Mesendoderm (in vitro differentiated cells): ENCODE results near the gene ZFC3H1.
"Not testable (repeated sequence)": the region's sequence is repeated elsewhere in the genome, so short reads cannot be mapped to it uniquely, and the experiment has no call there.

ENCODE experiments used
- DNase-seq: peaks from one replicate; pipeline ENCODE4 v3.0.0; 2013
- H2AK5ac ChIP-seq: 2 replicates; pipeline ENCODE4 v1.6.1; 2013; ENCODE audit warnings: low read length, inconsistent platforms
- H2BK120ac ChIP-seq: 2 replicates; pipeline ENCODE4 v1.6.1; 2013; ENCODE audit warnings: low read depth, mild to moderate bottlenecking, low read length, moderate library complexity, mixed read lengths
- H2BK15ac ChIP-seq: replicated peaks from 2 replicates; pipeline ENCODE4 v1.6.1; 2013; ENCODE audit warnings: low read depth, mild to moderate bottlenecking, moderate library complexity
- H2BK5ac ChIP-seq: 2 replicates; pipeline ENCODE4 v1.6.1; 2013; ENCODE audit warnings: low read length, inconsistent platforms
- H3K18ac ChIP-seq: 2 replicates; pipeline ENCODE4 v1.6.1; 2013; ENCODE audit warnings: mild to moderate bottlenecking, low read length, mixed read lengths
- H3K23ac ChIP-seq: one replicate; pipeline ENCODE4 v1.6.1; 2013; ENCODE audit warnings: low read length
- H3K27ac ChIP-seq: 2 replicates; pipeline ENCODE4 v1.5.1; 2013; ENCODE audit warnings: low read depth, mild to moderate bottlenecking, inconsistent platforms, low read length, moderate library complexity
- H3K27me3 ChIP-seq: 2 replicates; pipeline ENCODE4 v1.6.1; 2013; ENCODE audit warnings: low read length, control low read depth, mild to moderate bottlenecking, inconsistent platforms; ENCODE audit not compliant: insufficient read depth, poor library complexity
- H3K36me3 ChIP-seq: 2 replicates; pipeline ENCODE4 v1.6.1; 2013; ENCODE audit warnings: low read length, inconsistent platforms; ENCODE audit not compliant: control insufficient read depth, insufficient read depth
- H3K4ac ChIP-seq: one replicate; pipeline ENCODE4 v1.6.1; 2013; ENCODE audit warnings: low read depth, mild to moderate bottlenecking, low read length, moderate library complexity
- H3K4me1 ChIP-seq: 2 replicates; pipeline ENCODE4 v1.6.1; 2013; ENCODE audit warnings: low read depth, low read length, inconsistent platforms; ENCODE audit not compliant: control insufficient read depth
- H3K4me2 ChIP-seq: 2 replicates; pipeline ENCODE4 v1.6.1; 2013; ENCODE audit warnings: low read length
- H3K4me3 ChIP-seq: 2 replicates; pipeline ENCODE4 v1.5.1; 2013; ENCODE audit warnings: mild to moderate bottlenecking, low read length
- H3K56ac ChIP-seq: one replicate; pipeline ENCODE4 v1.6.1; 2013; ENCODE audit warnings: low read length
- H3K79me1 ChIP-seq: 2 replicates; pipeline ENCODE4 v1.6.1; 2013; ENCODE audit warnings: low read length, inconsistent platforms
- H3K79me2 ChIP-seq: 2 replicates; pipeline ENCODE4 v1.6.1; 2013; ENCODE audit warnings: mild to moderate bottlenecking, low read length; ENCODE audit not compliant: control insufficient read depth, insufficient read depth
- H3K9ac ChIP-seq: 2 replicates; pipeline ENCODE4 v1.6.1; 2013; ENCODE audit warnings: low read length, inconsistent platforms
- H4K5ac ChIP-seq: one replicate; pipeline ENCODE4 v1.6.1; 2013; ENCODE audit warnings: low read length
- H4K8ac ChIP-seq: one replicate; pipeline ENCODE4 v1.6.1; 2013; ENCODE audit warnings: low read depth, mild to moderate bottlenecking, control low read depth, low read length, moderate library complexity
- WGBS: extraction: QIAGEN DNeasy Blood & Tissue Kit; methylation state at CpG from one replicate; pipeline ENCODE4 v1.1.7; 2013; ENCODE audit warnings: low lambda C conversion rate, missing lambda C conversion rate; ENCODE audit not compliant: insufficient coverage; ENCODE audit errors: extremely low coverage; 5-methylcytosine and 5-hydroxymethylcytosine counted together

Gene ZFC3H1

DNA sequence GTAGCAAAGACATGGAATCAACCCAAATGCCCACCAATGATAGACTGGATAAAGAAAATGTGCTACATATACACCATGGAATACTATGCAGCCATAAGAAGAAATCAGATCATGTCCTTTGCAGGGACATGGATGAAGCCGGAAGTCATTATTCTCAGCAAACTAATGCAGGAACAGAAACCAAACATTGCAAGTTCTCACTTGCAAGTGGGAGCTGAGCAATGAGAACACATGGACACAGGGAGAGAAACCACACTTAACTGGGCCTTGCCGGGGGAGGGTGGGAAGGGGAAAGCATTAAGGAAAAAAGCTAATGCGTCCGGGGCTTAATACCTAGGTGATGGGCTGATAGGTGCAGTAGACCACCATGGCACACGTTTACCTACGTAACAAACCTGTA, 93.8 kb downstream of the ZFC3H1 start:
- H2AK5ac ChIP-seq, H4K5ac ChIP-seq, H2BK15ac ChIP-seq, DNase-seq, H3K4me1 ChIP-seq, H3K9ac ChIP-seq, H3K4me2 ChIP-seq, H3K23ac ChIP-seq, H3K18ac ChIP-seq, H3K27ac ChIP-seq, H3K4me3 ChIP-seq, H3K56ac ChIP-seq, H3K27me3 ChIP-seq, H2BK5ac ChIP-seq, H4K8ac ChIP-seq, H3K4ac ChIP-seq, H3K79me2 ChIP-seq, H3K36me3 ChIP-seq, H3K79me1 ChIP-seq, H2BK120ac ChIP-seq: not testable (repeated sequence)
- no CpG with 5 or more reads among the region's 6 CpGs for WGBS

DNA sequence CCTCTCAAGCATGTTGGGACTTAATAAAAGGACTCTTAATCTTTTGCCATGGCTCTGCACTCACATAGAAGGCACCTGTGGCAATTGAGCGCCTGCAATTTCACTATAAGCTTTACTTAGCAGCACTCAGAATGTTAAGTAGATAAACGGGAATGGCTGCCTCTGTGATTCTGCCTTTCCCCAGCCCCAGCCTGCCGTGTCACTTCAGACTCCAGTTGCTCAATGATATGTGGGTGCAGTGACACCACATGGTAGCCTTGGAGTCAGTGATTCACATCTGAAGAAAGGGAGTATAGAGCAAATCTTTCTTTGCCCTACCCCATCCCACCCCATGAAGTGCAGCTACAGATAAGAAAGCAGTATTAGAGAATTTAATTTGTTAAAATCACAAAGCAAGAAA, 96.1 kb downstream of the ZFC3H1 start:
- no peaks in the 10 kb centered on the region for H3K36me3 ChIP-seq
- no peak overlapping the region for H2BK15ac ChIP-seq
- no peak for DNase-seq
- H2BK120ac ChIP-seq: no peak overlapping the region
- H3K4me2 ChIP-seq: no peak overlapping the region
- H2BK5ac ChIP-seq: no peak overlapping the region
- no peaks in the 10 kb centered on the region for H3K27me3 ChIP-seq
- no peak overlapping the region for H3K18ac ChIP-seq
- H3K4me1 ChIP-seq: no peaks in the 10 kb centered on the region
- no peaks in the 10 kb centered on the region for H3K79me1 ChIP-seq
- H3K23ac ChIP-seq: no peak overlapping the region
- no peak overlapping the region for H3K9ac ChIP-seq
- WGBS: no CpG with 5 or more reads among the region's 3 CpGs
- no peak overlapping the region for H3K56ac ChIP-seq
- H3K79me2 ChIP-seq: no peaks in the 10 kb centered on the region
- no peak overlapping the region for H3K27ac ChIP-seq
- H3K4me3 ChIP-seq: no peak overlapping the region
- H4K5ac ChIP-seq: no peak overlapping the region
- H2AK5ac ChIP-seq: no peak overlapping the region
- H3K4ac ChIP-seq: no peak overlapping the region
- no peak overlapping the region for H4K8ac ChIP-seq

DNA sequence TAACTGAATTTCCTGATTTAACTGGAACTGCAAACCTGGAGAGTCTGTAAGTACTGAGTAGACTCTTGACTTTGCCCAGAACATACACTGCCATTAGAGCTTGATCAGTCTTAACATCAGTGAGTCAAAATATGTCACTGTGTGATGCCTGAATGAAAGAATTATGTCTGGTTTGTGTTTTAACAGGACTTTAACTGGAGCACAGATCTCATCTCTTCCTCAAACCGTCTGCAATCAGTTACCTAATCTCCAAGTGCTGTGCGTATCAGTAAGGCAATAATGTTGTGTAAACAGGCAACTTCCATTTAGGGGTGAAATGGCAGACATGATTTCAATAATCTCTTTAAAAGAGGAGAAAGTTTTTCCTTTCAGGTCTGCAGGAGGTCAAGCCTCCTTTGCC, 97.0 kb downstream of the ZFC3H1 start:
- Histone ChIP-seq H3K18ac (no peak overlapping the region), H3K4ac (no peak overlapping the region), H2BK5ac (no peak overlapping the region), H3K27me3 (no peaks in the 10 kb centered on the region), H3K79me2 (no peaks in the 10 kb centered on the region), H3K23ac (no peak overlapping the region), H3K79me1 (no peaks in the 10 kb centered on the region), H3K4me1 (no peaks in the 10 kb centered on the region), H3K4me2 (no peak overlapping the region), H3K36me3 (no peaks in the 10 kb centered on the region), H3K4me3 (no peak overlapping the region), H2BK15ac (no peak overlapping the region), H3K27ac (no peak overlapping the region), H3K56ac (no peak overlapping the region), H2AK5ac (no peak overlapping the region), H4K5ac (no peak overlapping the region), H2BK120ac (no peak overlapping the region), H4K8ac (no peak overlapping the region), H3K9ac (no peak overlapping the region)
- peak; percentile 26 for DNase-seq
- no CpG with 5 or more reads among the region's 2 CpGs for WGBS

DNA sequence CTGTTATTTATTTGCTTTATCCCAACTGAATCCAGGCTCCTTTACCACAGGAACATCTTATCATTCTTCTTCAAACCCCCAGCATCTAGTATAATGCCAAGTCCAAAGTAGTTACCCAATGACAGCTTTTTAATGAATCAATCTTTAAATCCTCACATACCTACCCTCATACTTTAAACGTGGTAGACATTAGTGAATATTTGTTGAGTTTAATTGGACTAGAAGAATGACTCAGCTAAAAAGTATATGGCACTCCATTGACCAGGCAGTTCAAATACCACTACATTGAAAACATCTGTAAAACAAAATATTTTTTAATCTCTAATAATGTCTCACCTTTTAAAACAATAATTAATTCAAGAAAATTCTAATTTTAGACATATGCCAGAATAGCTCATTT, 98.1 kb downstream of the ZFC3H1 start:
- Histone ChIP-seq H2AK5ac (no peak overlapping the region), H3K18ac (no peak overlapping the region), H3K4ac (no peak overlapping the region), H4K8ac (no peak overlapping the region), H3K27ac (no peak overlapping the region), H3K4me3 (no peak overlapping the region), H3K27me3 (no peaks in the 10 kb centered on the region), H3K4me2 (no peak overlapping the region), H3K36me3 (no peaks in the 10 kb centered on the region), H4K5ac (no peak overlapping the region), H2BK5ac (no peak overlapping the region), H3K23ac (no peak overlapping the region), H3K79me2 (no peaks in the 10 kb centered on the region), H2BK15ac (no peak overlapping the region), H3K79me1 (no peaks in the 10 kb centered on the region), H3K9ac (no peak overlapping the region), H2BK120ac (no peak overlapping the region), H3K4me1 (no peaks in the 10 kb centered on the region), H3K56ac (no peak overlapping the region)
- no CpG with 5 or more reads among the region's 1 CpG for WGBS
- DNase-seq: no peak

DNA sequence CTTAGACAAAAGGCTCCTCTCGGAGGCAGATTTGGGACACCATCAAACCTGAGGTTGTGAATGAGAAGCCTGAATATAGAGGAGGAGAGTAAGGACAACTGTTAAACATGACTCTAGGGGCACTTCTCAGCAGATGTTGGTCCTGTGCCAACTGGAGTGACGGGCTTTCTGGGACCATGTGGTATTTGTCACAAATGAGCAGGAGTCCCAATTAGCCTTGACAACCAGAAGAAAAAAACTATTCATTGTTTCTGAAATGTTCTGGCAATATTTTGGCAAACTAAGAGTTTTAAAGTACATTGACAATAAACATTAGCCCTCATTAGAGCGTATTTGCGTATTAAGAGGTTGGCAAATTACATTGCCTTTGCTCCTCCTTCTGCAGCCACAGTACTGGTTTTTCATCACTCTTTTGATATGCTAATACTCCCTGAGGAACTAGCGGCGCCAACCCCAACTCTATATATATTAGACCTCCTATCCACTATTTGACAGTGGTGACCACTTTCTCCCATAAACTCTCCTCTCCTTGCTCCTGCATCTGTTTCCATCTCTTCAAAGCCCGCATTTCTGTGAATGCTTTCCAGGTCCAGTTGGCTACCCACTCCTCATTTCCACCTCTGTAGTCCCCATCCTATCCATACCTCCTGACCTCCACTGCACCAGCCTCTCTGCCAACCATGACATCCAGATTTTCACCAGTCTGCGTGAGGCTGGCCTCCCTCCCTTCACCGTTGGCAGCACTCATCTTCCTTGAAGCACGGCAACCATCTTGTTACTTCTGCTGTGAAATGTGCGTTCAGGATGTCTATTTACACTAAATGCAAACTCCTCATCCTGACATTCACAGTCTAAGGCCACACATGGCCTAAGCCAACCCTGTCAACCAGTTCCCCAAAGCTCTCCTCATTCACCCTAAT, 100.7 kb downstream of the ZFC3H1 start:
- Histone ChIP-seq H3K79me1 (no peaks in the 10 kb centered on the region), H2BK120ac (no peak overlapping the region), H4K8ac (no peak overlapping the region), H3K9ac (no peak overlapping the region), H3K4me3 (no peak overlapping the region), H3K79me2 (no peaks in the 10 kb centered on the region), H2BK5ac (no peak overlapping the region), H4K5ac (no peak overlapping the region), H3K4ac (no peak overlapping the region), H3K4me2 (no peak overlapping the region), H3K4me1 (no peaks in the 10 kb centered on the region), H3K18ac (no peak overlapping the region), H2BK15ac (no peak overlapping the region), H2AK5ac (no peak overlapping the region), H3K36me3 (no peaks in the 10 kb centered on the region), H3K27ac (no peak overlapping the region), H3K27me3 (no peaks in the 10 kb centered on the region), H3K23ac (no peak overlapping the region), H3K56ac (no peak overlapping the region)
- DNase-seq: no peak
- no CpG with 5 or more reads among the region's 11 CpGs for WGBS
